ENCODE data around the gene SKI. TPM values are rescaled to one million over a fixed set of nuclear protein-coding genes. Genes with fewer than 3 reads are reported as not detected.
A peak's percentile ranks its signal among the peaks of the same experiment; 100 is the strongest.

Gene SKI
- total RNA-seq, 1 experiment from 2014 or later = 28.3 TPM

GRCh38 chr1:2313651-2314261 is 85.6 kb downstream of the SKI start:
- no peaks in the 10 kb centered on the region for H3K9me3 ChIP-seq (ENCODE audit: low read length)
- no peak overlapping the region for H3K27ac ChIP-seq (ENCODE audit: low read length)
- H3K4me2 ChIP-seq (ENCODE audit: low read length) = peak overlapping the region; percentile 89
- intact Hi-C loops (cut with micrococcal nuclease) = loop anchor here (5.0 kb wide), 3 partner anchors 66 to 106 kb away; no protein-coding TSS in a partner anchor
- TF ChIP-seq CTCF (conservative IDR thresholded peaks at IDR 0.05; ENCODE audit: low read depth, low read length) (no peak), EZH2phosphoT487 (IDR thresholded peaks at IDR 0.05; ENCODE audit: borderline replicate concordance, low read length) (no peak), EZH2 (IDR thresholded peaks at IDR 0.05; ENCODE audit: low read length, unreplicated experiment) (no peak)
- no peaks in the 10 kb centered on the region for H3K36me3 ChIP-seq (ENCODE audit: low read depth, low read length)
- BruUV-seq (replicated peaks) = no TSS peak
- ATAC-seq (no peak), DNase-seq (no peak)
- H3F3A ChIP-seq (ENCODE audit: low read length, unreplicated experiment) = no peaks in the 10 kb centered on the region
- H3K79me2 ChIP-seq (ENCODE audit: low read length) = no peaks in the 10 kb centered on the region
- POLR2A ChIA-PET (ENCODE audit: unreplicated experiment) = no interaction called here
- peaks cover 6% of the 10 kb centered on the region; the same call in 1 of the 2 replicates for H3K4me1 ChIP-seq (ENCODE audit: insufficient read depth, low read length)
- H3K4me3 ChIP-seq (ENCODE audit: low read length) = peak overlapping the region; percentile 65
- H4K20me1 ChIP-seq (ENCODE audit: low read length) = no peaks in the 10 kb centered on the region
- peak overlapping the region; percentile 73 for H3K9ac ChIP-seq (ENCODE audit: low read length)
- CTCF ChIA-PET = no interaction called here
- H3K27me3 ChIP-seq (ENCODE audit: low read length) = no peaks in the 10 kb centered on the region
- peak overlapping the region; percentile 52; the same call in 1 of the 2 replicates for H2AFZ ChIP-seq (ENCODE audit: low read length)
- H3K9me2 ChIP-seq (replicated peaks; ENCODE audit: low read length) = no peaks in the 10 kb centered on the region

GRCh38 chr1:2314273-2314802 is 86.2 kb downstream of the SKI start:
- CTCF ChIA-PET = interaction anchor here (1.3 to 1.8 kb wide), 2 partner anchors 67 to 119 kb away, joined by 4 to 7 read pairs; partner anchors contain the start of gene FAAP20
- Histone ChIP-seq H3K27ac (ENCODE audit: low read length) (no peak overlapping the region; the same call in 1 of the 2 replicates), H3K36me3 (ENCODE audit: low read depth, low read length) (no peaks in the 10 kb centered on the region), H3K9ac (ENCODE audit: low read length) (peak overlapping the region; percentile 73), H4K20me1 (ENCODE audit: low read length) (no peaks in the 10 kb centered on the region), H3K9me3 (ENCODE audit: low read length) (no peaks in the 10 kb centered on the region), H3K9me2 (replicated peaks; ENCODE audit: low read length) (no peaks in the 10 kb centered on the region), H3K27me3 (ENCODE audit: low read length) (no peaks in the 10 kb centered on the region), H3K4me3 (ENCODE audit: low read length) (peak overlapping the region; percentile 65), H3F3A (ENCODE audit: low read length, unreplicated experiment) (no peaks in the 10 kb centered on the region), H3K4me1 (ENCODE audit: insufficient read depth, low read length) (peaks cover 6% of the 10 kb centered on the region; the same call in 1 of the 2 replicates), H3K4me2 (ENCODE audit: low read length) (peak overlapping the region; percentile 89), H2AFZ (ENCODE audit: low read length) (peak overlapping the region; percentile 52; the same call in 1 of the 2 replicates), H3K79me2 (ENCODE audit: low read length) (no peaks in the 10 kb centered on the region)
- BruUV-seq (replicated peaks) = no TSS peak
- POLR2A ChIA-PET (ENCODE audit: unreplicated experiment) = no interaction called here
- peak; percentile 59 for DNase-seq
- peak; percentile 34 for ATAC-seq
- intact Hi-C loops (cut with micrococcal nuclease) = loop anchor here (5.0 kb wide), 3 partner anchors 67 to 107 kb away; no protein-coding TSS in a partner anchor
- TF ChIP-seq EZH2 (IDR thresholded peaks at IDR 0.05; ENCODE audit: low read length, unreplicated experiment) = no peak
- TF ChIP-seq CTCF (conservative IDR thresholded peaks at IDR 0.05; ENCODE audit: low read depth, low read length) = no peak
- no peak for TF ChIP-seq EZH2phosphoT487 (IDR thresholded peaks at IDR 0.05; ENCODE audit: borderline replicate concordance, low read length)
